Measurements from ENCODE around the gene TICAM2.

TICAM2 gene

GRCh38 chr5:115607935-115608334 lies 5.7 kb upstream of the TICAM2 start:
- no peak for DNase-seq (ENCODE audit: low read depth)

GRCh38 chr5:115605436-115605835 lies 3.2 kb upstream of the TICAM2 start:
- no peak for DNase-seq (ENCODE audit: low read depth)

DNA sequence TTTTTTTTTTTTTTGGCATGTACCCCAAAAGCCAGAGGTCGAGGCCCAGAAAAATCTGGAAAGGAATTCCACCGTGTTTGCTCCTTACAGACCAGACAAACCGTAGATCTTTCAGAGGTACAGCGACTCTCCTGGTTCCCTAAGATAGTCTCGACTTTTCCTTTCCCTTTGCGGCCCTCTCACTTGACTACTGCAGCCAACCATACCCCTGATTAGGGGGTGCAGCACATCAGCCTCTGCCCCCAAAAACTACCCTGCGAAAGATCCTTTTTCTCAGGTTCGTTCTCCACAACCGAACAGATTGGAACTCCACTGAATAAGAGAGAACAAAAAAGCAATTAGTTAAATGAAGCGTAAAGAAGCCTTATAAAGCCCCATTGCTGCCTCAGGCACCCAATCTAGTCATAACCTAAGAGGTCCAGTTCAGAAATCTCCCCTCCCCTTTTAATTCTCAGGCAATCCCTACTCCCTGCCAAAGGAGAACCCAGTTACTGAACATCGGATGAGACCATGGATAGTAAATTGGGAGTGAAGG lies 379 bp upstream of the TICAM2 start:
- DNase-seq (ENCODE audit: low read depth), result no peak

- no peak for DNase-seq (ENCODE audit: low read depth)
Measured at GRCh38 chr5:115600766-115601165, 1.5 kb downstream of the TICAM2 start.

DNA sequence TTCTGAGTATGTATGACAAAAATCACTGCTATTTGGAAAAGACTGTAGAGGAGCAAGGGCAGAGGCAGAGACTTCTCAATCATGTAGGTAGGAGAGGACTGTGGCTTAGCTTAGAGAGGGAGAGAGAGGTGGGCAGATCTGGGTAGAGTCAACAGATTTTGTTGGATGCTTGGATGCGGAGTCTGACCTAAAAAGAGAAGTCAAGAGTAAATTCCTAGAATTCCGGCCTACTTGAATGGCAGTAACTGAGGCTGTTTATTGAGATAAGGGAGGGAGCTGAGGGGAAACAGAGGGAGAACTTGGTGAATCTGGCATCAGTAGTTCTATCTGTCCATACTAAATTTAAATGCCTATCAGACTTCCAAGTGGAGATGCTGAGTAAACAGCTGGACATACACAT lies 2.4 kb downstream of the TICAM2 start:
- DNase-seq (ENCODE audit: low read depth), result no peak

- DNase-seq (ENCODE audit: low read depth), result no peak
Measured at GRCh38 chr5:115599502-115599901, 2.8 kb downstream of the TICAM2 start.

DNA sequence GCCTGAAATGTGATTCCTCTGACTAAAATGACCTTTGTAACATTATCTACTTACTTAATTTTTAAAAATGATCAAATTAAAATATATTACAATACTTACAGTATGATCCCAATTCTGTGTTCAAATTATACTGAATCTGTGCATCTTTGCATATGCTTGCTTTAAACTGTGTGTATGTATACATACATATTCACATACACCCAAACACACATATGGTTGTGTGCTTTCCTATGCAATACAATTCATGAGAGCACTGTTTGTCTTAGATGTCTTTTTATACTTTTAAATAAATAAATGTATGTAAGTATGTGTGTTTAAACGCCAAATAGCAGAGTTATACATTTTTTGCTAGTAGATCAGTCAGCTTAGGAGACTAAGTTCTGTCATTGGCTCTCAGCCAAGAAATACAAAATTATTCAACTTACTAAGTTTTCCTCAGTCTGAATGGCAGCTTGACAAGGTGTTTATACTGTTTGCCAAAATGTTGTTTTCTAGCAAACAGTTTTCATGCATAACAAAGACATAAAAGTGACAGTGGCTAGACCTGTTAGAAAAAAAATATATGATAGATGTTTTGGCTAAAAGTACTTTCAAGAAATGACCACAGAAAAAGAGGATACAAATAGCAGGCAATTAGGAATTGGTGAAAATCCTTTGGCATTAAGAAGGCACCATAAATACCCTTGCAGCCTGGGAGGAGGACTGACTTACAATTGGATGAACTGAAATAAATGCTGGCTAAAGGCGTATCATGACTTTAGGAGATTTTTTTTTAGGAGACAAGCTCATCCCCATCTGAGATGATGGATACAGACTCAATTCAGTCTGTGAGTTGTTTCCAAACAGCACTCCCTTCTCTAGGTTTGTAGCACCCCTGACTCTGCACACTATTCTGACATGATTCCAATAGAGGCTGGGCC lies 7.9 kb downstream of the TICAM2 start:
- DNase-seq (ENCODE audit: low read depth), result no peak

- DNase-seq (ENCODE audit: low read depth), result no peak
Measured at GRCh38 chr5:115589043-115589442, 13.2 kb downstream of the TICAM2 start.

DNA sequence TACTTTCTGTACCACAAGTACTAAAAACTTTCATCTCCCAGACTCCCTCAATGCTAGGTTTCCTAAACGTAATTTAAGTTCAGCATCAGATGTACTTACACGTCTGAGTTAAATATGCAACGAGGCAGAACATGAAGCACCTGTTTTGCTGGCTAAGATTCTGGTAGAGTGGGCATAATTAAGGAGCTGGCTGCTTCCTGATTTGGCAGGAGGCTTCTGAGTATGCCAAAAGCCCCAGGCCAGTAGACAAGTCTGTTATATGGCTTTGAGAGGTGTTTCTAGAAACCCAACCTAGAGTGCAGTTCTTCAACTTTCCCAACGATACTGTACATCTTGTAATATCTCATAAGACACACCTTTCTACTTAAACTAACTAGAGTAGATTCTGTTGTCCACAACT lies 13.6 kb downstream of the TICAM2 start:
- no peak for DNase-seq (ENCODE audit: low read depth)

- DNase-seq (ENCODE audit: low read depth), result no peak
Measured at GRCh38 chr5:115586525-115587146, 15.6 kb downstream of the TICAM2 start.

- no peak for DNase-seq (ENCODE audit: low read depth)
Measured at GRCh38 chr5:115585265-115585664, 17.0 kb downstream of the TICAM2 start.

GRCh38 chr5:115584501-115584900 lies 17.8 kb downstream of the TICAM2 start:
- DNase-seq (ENCODE audit: low read depth), result no peak

DNA sequence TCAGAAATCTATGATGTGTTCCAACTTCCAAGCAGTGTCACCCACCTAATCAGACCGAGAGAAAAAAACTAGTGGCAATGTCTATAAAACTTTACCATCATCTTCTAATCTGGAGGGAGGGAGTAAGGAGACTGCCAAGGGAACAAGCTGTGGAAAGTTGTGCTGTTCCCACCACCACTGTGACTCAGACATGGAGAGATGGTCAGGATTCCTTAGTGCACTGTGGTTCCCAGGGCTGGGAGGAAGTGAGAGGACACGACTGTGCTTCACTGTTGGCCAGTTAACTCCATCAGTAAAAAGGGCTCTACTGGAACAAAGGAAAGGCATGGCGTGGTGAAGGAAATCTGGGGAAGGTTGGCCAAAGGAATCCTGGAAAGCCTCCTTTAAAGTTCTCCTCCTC lies 18.8 kb downstream of the TICAM2 start:
- no peak for DNase-seq (ENCODE audit: low read depth)

- no peak for DNase-seq (ENCODE audit: low read depth)
Measured at GRCh38 chr5:115580941-115581340, 21.3 kb downstream of the TICAM2 start.

GRCh38 chr5:115579747-115580173 lies 22.5 kb downstream of the TICAM2 start:
- DNase-seq (ENCODE audit: low read depth), result no peak

- DNase-seq (ENCODE audit: low read depth), result no peak
Measured at GRCh38 chr5:115579216-115579615, 23.1 kb downstream of the TICAM2 start.

- DNase-seq (ENCODE audit: low read depth), result no peak
Measured at GRCh38 chr5:115578657-115579056, 23.6 kb downstream of the TICAM2 start.

DNA sequence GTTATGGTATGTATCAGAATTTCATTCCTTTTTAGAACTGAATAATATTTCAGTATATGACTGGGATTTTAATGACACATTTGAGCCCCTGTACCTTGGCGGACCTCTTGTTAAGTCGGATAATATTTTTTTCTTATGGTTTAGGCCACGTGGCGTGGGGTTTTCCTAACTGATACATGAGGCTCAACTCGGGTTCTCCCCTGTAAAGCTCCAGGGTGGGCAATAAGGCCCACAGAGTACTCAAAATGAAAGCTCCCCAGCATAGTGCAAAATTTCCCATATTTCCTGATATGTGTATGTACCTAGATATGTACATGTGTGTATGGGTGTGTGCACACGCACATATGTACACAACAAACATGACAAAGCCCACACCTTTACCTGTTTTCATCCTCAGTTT lies 24.5 kb downstream of the TICAM2 start:
- DNase-seq (ENCODE audit: low read depth), result no peak

- DNase-seq (ENCODE audit: low read depth), result no peak
Measured at GRCh38 chr5:115577329-115577728, 24.9 kb downstream of the TICAM2 start.

GRCh38 chr5:115575167-115576070 lies 26.9 kb downstream of the TICAM2 start:
- DNase-seq (ENCODE audit: low read depth), result no peak

- DNase-seq (ENCODE audit: low read depth), result no peak
Measured at GRCh38 chr5:115573133-115573532, 29.1 kb downstream of the TICAM2 start.

- DNase-seq (ENCODE audit: low read depth), result no peak
Measured at GRCh38 chr5:115571441-115571878, 30.8 kb downstream of the TICAM2 start.
